PC-9 (cell line): Measurements from ENCODE around the gene GBGT1.

Experiments used
- CTCF ChIP-seq: fragments of 200-600 bp; sonication (generic); conservative IDR thresholded peaks from 2 replicates; pipeline ENCODE4 v1.6.1; 2017; ENCODE audit warnings: mixed run types, antibody characterized with exemption, mild to moderate bottlenecking, moderate library complexity
- EZH2 ChIP-seq: fragments of 200-600 bp; sonication (generic); IDR thresholded peaks from 2 replicates; pipeline ENCODE4 v1.8.0; 2017; ENCODE audit warnings: antibody characterized with exemption, low read depth

GRCh38 chr9:133166392-133166791 lies 2.7 kb upstream of the GBGT1 start:
- TF ChIP-seq CTCF (no peak), EZH2 (no peak)
